GF-D8 (cell line): ENCODE results near the gene LILRB3.
"Not testable (repeated sequence)": the region's sequence is repeated elsewhere in the genome, so short reads cannot be mapped to it uniquely, and the experiment has no call there.

ENCODE experiments used
- DNase-seq: peaks from one replicate; lab custom pipeline; 2025; lab: John Stamatoyannopoulos, UW

Gene LILRB3

DNA sequence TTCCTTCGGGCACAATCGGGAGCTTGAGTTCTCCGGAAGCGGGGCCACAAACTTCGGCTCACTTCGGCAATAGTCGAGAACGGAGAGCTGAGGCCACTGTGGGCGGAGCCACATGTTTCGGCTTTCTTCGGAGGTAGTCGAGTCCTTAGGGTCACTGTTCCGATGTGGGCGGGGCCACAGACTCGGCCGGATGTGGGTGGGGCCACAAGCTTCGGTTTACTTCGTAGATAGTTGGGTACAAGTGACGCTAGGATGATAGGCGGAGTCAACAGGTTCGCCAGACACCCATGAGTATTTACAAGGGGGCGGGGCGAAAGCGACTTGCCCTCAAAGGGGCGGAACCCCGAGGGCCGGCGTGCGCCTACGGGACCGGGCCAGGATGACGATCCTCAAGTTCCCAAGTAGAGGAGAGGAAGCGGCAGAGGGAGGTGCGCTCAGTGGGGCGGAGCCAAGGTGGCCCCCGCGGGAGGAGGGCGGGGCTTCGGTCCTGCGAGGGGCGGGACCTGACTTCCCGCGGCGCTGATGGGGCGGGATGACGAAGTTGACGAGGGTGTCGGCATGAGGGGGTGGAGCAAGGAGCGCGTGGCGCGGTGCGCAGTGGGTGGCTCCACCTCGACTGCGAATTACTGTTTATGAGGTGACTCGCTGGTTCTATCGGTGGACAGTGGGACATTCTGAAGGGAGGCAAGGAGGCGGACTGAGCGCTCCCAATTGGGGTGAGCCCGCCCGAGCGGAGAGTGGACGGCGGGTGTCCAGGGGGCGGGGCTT, 32.9 kb downstream of the LILRB3 start:
- peak; percentile 99 for DNase-seq

DNA sequence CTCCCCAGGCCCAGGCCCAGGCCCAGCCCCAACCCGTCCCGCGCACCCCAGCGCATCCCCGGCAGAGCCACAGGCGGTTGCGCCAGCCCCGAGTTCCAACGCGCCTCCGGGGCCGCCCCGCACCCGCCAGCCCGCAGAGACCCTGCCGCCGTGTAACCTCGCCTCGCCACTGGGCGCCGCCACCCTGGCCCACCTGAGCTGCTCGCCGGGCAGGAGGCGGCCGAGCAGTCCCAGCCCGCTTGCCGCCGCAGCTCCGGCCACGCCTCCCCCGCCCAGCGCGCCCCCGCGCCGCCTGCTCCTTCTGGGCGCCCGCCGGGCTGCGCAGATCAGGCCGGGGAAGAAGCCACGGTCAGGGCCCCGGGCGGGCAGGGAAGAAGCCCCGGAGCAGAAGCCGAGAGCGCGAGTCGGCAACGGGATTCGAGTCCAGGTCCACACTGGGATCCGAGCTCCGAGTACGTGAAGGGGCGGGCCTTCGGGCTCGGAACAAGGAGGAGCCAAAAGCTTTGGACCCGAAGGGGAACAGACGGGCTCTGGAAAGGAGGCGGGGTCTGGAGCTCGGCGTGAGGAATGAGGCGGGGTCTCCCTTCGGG, 33.6 kb downstream of the LILRB3 start, which contains the start of gene MBOAT7:
Gene MBOAT7, minus strand, starts transcription at position 436 of the 590 bp plus-strand sequence. CDS start 1,072 bp downstream, outside the sequence.
- DNase-seq = no peak

DNA sequence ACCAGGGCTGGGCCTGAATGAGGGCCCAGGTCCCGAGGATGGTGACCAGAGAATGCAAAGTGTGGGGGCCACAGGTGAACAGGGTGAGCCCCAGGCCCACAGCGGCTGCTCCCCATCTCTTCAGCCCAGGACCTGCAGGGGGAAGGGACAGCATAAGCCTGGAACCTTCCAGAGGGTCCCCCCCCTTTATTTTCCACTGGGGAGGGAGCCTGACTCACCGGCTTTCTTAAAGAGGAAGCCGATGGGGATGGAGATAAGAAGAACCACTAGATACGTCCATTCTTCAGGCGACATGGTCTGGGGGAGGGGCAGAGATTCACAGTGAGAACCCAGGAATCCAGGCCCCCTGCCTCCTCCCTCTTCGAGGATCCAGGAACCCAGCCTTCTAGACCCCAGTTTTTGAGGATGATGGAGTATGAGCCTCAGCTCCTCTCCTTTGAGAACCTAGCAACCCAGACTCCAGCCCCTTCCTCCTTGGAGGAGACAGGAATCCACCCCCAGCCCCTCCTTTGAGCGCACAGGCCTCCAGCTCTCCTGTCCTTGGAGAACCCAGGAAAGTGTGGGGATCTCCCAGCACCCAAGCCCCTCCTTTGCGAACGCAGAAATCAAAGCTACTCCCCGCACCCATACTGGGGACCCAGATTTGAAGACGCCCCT, 34.5 kb downstream of the LILRB3 start:
- DNase-seq = peak; percentile 91

DNA sequence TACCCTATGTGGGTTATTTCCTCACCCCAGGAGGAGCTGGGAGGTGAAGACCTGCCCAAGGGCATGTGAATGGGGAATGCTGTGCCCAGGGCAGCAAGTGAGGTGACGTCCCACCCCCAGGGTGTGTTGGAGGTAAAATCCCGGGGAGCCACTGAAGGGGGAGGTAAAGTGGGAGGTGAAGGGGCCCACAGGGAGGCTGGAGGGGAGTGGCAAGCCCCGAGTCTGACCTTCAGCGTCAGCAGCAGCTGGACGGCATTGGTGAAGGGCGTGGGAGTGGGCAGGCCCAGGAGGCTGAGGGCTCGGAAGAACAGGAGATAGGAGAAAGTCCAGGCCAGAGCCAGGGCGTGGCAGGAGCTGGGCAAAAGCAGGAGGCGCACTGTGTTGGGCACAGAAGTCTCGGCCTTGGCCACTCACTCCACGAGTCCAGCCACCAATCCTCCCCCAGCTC, 35.8 kb downstream of the LILRB3 start:
- DNase-seq = no peak

DNA sequence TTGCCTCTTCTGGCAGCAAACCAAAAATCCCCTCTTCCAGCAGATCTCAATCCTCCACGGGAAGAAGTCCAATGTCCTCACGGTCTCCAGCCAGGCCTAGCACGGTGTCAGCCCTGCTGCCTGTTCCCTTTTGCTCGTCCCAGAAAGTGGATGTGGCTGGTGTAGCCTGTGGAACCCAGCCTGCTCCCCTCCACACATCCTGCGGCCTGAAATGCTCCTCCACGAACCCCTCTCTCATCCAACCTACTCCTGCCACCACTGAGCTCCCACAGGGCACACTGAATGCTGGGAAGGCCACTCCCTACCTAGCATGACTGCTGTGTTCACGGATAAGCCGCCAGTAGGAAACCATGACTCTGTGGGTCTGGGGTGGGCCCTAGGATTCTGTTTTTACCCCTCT, 36.5 kb downstream of the LILRB3 start:
- DNase-seq = no peak

DNA sequence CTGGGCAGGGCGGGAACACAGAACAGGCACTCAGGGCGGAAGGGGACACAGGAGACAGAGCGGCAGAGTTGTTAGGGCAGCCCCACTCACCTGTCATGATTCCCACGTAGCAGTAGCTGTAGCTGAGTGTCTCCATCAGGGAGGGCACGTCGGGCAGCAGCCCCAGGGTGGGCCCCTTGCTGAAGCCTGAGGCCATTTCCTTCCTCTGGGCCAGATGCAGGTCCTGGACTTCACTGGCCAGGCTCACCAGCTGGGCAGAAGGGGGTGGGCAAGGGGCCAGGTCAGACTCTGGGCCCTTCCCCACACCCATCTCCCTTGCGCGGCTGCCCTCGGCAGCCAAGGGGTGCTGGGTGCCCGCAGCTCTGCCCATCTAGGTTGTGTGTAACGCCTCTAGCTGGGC, 39.4 kb downstream of the LILRB3 start:
- DNase-seq = no peak

DNA sequence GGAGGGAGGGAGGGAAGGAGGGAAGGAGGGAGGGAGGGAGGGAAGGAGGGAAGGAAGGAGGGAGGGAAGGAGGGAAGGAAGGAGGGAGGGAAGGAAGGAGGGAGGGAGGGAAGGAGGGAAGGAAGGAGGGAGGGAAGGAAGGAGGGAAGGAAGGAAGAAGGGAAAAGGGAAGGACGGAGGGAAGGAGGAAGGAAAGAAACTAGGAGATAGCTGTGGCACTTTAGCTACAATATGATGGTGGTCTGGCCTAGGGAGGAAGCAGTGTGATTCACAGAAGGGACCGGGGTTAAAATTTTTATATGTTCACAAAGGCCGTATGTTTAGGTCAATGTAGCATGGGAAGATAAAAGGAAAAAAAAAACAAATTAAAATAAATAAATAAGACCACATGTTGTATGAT, 40.9 kb downstream of the LILRB3 start:
- not testable (repeated sequence) for DNase-seq

DNA sequence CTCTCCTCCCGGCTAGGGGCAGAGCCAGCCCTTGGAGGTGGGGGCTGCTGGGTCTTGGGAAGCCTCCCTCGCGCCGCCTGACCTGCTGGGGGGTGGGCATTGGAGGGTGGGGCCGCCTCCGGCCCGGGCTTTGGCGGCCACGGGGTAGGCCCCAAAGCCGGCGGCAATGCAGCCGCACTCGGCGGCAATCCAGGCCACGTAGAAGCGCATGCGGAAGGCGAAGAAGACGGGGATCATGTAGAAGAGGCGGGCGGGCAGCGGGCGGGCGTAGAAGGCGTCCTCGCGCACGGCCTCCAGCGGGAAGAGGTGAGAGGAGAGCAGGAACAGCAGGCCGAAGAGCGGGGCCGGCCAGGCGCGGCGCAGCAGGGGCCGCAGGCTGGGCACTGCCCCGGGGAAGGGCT, 42.1 kb downstream of the LILRB3 start:
- DNase-seq = no peak

DNA sequence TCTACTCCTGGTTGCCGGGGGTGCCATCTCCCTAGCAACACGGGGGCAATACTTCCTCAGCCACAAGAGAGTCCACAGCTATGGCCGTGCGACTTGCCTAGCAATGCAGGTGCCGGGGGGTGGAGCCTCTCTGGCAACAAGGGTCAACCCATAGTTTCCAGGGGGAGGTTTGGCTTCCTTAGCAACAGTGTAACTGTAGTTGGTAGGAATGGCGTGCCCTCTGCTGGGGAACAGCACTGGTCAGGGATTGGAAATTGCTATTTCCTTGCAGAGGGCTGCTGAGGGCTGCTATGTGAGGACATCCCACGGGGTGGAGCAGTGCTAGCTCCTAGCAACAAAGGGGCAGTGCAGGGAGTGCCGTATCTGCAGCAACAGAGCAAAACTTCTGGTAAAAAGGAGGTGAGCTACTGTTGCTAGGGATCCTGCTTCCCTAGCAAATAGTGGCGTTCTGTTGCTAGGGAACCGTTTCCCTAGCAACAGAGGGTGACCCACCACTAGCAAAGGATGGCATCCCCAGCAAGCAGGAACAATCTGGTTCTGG, 42.8 kb downstream of the LILRB3 start:
- no peak for DNase-seq

DNA sequence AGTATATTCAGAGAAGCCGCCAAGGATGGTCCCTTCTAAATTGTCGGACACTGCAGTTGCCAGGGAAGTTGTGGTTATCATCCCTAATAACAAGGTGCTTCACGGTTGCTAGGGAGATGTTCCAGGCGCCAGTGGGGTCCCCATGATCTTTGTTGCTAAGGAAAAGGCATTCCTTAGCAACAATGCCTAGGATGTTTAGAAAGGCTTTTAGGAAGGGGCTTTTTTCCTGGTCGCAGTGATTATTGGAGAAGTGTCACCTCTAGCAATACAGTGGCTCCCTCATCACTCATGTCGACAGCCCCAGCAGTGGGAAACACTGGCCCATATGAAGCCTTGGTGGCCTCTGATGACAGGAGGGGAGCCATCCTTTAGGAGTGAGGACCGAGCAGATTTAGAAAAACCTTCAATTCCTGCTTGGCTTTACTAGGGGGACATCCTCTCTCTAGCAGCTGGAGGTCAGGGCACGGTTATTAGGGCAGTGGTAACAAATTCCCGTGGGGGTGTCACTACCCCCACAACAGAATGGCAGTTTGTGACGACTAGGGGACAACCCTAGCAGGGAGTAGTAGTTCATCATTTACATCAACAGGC, 43.5 kb downstream of the LILRB3 start:
- no peak for DNase-seq

DNA sequence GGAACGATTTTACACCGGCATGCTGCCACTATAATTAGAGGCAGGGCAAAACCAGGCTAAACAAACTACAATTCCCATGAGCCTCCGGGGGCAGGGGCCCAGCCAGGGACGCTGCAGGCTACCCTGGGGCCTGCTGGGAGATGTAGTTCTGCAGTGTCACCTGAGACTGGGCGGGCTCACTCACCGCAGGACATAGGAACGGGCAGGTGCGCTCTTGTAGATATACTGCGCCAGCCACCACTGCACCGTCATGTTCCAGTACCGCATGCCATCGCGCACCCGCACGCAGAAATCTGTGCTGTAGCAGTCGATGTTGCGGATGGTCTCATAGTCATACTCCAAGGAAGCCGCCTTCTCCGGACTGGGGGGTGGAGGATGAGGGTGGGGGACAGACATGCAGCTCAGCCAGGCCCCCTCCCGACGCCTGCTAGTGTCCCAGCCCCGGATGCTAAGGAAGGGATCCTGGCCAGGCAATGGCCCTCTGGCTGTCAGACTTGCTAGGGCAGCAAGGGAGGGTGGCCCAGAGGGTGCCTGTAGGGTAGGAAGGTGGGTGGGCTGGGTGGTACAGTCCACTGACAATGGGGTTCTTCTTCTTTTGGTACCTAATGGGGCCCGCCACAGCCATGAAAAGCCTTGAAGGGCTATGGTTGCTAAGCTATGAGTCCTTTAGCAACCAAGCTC, 44.1 kb downstream of the LILRB3 start:
- DNase-seq = no peak

DNA sequence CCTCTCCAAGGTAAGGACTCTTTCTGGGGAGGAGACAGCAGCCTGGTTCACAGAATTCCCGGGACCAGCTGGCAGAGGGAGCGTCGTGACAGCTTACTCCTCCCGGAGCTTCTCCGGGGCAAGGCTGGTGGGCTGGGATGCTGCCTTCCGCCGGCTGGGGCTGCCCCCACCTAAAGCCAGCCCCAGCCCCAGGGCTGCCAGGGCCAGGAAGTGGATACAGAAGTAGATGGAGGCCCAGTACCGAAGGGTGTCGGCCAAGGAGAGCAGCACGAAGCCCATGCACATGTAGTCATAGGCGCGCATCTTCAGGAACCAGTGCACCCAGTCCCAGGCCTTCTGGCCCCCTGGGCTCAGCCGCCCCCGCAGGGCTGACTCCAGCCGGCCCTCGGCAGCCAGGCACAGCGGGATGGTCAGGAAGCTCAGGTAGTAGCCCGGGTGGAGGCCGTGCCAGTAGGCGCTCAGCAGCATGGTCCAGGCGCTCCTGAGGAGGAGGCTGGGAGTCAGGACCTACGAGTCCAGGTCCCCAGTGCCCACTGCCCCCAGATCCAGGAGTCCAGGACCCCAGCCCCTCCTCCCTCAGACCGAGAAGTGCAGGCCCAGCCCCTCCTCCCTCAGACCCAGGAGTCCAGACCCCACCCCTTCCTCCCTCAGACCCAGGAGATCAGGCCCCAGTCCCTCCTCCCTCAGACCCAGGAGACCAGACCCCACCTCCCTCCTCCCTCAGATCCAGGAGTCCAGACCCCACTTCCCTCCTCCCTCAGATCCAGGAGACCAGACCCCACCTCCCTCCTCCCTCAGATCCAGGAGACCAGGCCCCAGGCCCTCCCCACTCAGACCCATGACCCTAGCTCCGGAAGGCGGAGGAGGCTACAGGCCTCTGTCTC, 48.6 kb downstream of the LILRB3 start:
- DNase-seq = no peak

DNA sequence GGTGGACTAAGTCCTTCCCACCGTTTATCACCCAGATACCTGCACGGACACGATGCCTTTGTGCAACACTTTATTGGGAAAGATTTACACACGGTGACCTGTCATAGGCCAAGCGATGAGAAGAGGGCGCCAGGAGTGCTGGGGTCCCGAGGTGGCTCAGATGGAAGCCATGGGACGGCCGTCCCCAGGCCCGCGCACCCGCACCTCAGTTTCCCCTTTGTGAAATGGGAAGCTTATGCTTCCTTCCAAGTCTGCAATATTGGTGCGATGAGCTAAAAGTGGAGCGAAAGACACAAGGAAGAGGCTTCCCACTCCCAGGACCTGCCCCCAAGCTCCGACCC, 49.5 kb downstream of the LILRB3 start:
- DNase-seq = no peak

DNA sequence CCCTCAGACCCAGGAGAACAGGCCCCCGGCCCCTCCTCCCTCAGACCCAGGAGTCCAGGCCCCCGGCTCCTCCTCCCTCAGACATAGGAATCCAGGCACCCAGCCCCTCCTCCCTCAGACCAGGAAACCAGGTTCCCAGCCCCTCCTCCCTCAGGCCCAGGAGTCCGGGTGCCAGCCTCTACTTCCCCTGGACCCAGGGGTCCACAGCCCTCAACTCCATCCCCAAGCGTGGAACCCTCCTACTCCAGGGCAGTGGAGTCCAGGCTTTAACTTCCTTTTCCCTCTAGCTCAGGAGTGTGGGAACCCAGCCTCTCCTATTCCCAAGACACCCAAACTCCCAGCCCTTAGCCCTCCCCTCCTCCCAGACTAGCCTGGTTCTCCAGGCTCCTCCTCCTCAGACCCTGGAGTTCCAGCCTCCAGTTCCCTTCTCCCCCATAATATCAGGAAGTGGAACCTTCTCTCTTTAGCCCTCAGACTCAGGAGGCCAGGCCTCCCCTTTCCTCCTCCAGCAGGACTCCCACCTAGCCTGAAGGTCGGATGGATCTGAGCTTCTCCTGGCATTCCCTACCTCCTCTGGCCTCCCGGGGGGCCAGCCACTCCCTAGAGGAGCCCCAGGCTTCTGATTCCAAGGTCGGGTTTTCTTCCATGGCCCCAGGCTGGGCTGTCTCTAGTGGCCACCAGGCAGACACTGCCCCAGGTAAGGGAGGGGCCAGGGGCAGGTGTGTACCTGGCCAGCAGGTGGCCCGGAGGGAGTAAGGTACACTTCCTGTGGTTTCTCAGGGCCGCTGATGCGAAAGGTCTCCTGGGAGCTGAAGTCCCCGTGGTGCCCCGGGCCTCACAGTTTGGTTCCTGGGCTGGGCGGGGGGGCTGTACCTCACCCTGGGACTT, 50.1 kb downstream of the LILRB3 start, which contains the start of gene TMC4:
Gene TMC4, minus strand, starts transcription at position 690 of the 888 bp plus-strand sequence. Its CDS starts 43 bp downstream, at position 647.
- no peak for DNase-seq

DNA sequence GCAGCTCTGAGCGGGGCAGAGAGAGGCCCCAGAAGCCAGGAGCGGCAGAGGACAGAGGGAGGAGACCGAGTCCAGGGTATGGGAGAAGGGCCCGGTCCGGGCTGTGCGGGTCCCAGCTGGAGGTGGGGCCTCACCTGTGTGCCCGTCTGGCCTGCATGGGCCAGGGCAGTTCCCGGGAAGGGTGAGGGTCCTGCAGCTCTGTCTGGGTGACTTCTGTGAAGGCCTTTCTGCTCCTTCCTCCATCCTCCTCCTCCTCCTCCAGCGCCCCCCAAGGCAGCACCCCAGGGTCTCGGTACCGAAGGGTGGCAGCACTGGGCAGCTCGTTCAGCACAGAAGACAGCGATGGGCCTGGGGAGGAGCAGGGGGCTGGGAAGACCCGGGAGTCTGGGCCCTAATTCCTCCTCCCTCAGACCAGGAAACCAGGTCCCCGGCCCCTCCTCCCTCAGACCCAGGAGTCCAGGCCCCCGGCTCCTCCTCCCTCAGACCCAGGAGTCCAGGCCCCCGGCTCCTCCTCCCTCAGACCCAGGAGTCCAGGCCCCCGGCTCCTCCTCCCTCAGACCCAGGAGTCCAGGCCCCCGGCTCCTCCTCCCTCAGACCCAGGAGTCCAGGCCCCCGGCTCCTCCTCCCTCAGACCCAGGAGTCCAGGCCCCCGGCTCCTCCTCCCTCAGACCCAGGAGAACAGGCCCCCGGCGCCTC, 50.9 kb downstream of the LILRB3 start:
- DNase-seq = not testable (repeated sequence)

DNA sequence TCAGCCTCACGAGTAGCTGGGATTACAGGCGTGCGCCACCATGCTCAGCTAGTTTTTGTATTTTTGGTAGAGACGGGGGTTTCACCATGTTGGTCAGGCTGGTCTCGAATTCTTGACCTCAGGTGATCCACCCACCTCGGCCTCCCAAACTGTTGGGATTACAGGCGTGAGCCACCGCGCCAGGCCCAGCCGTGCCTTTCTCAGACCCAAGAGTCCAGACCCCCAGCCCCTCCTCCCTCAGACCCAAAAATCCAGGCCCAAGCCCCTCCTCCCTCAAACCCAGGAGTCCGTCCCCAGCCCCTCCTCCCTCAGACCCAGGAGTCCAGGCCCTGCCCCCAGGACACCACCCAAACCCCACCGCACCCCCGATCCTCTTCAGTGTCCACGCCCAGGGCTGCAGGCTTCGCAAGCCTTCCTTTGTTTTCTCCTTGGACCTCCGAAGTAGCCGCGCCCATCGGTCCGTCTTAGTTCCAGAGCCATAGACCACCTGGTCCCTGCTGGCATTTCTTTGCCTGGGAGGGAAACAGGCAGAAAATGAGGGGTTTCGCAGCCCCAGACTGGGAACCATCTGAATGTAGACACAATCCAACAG, 53.6 kb downstream of the LILRB3 start:
- no peak for DNase-seq

DNA sequence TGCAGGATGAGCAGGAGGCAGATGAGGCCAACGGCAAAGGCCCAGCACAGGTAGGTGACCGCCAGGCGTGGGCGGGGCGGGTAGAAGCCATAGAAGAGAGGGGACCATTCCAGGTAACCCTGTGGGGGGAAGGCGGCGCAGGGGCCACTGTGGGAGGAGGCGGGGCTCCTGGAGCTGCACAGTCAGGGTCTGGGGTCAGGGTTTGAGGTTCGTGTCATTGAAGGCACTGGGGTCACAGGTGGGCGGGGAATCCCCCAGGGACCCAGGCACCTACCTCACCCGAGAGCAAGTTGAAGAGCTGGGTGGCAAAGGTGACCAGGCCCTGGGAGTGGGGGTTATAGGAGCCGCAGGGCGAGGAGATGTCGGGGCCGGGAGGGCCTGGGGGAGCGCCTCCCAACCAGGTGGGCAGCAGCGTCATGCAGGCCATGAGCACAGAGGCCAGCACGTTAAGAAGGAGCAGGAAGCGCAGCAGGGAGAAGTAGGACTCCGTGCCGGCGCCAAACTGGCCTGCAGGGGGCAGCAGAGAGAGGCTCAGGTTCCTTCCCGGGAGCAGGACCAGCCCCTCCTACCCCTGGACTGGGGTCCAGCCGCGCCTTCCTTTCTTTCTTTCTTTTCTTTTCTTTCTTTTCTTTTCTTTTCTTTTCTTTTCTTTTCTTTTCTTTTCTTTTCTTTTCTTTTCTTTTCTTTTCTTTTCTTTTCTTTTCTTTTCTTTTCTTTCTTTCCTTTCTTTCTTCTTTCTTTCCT, 54.5 kb downstream of the LILRB3 start:
- peak; percentile 49 for DNase-seq
